Suprapubic skin (tissue), 4 donors: ENCODE data around the gene ETNK2. TPM values are rescaled to one million over a fixed set of nuclear protein-coding genes. Genes with fewer than 3 reads are reported as not detected.

Experiments
- DNase-seq, 2 donors: peaks; one replicate each; pipeline ENCODE4 v3.0.0-alpha.2; 2019; ENCODE audit warnings: low spot score in 2 of 2
- H3K27ac ChIP-seq: fragments of 200-600 bp; sonication (generic); one replicate; pipeline ENCODE4 v1.5.1; 2019
- H3K27me3 ChIP-seq: fragments of 200-600 bp; sonication (generic); one replicate; pipeline ENCODE4 v1.5.1; 2019
- H3K36me3 ChIP-seq: fragments of 200-600 bp; sonication (generic); one replicate; pipeline ENCODE4 v1.5.1; 2019
- H3K4me1 ChIP-seq: fragments of 200-600 bp; sonication (generic); one replicate; pipeline ENCODE4 v1.5.1; 2019
- H3K4me3 ChIP-seq: fragments of 200-600 bp; sonication (generic); one replicate; pipeline ENCODE4 v1.5.1; 2019; ENCODE audit warnings: mild to moderate bottlenecking
- H3K9me3 ChIP-seq: fragments of 200-600 bp; sonication (generic); one replicate; pipeline ENCODE4 v1.5.1; 2019
- EP300 ChIP-seq: sonication (generic); formaldehyde crosslinking; IDR thresholded peaks from one replicate; pipeline ENCODE4 v1.6.1; 2017; ENCODE audit warnings: antibody characterized with exemption
- POLR2A ChIP-seq, 2 donors: fragments of 450-650 bp; IDR thresholded peaks; one replicate each; pipeline ENCODE4 v1.6.1; 2017; ENCODE audit warnings: antibody characterized with exemption in 2 of 2, mild to moderate bottlenecking in 2 of 2, moderate library complexity in 2 of 2
- POLR2AphosphoS5 ChIP-seq, 3 donors: sonication (generic); formaldehyde crosslinking; IDR thresholded peaks; one replicate each; pipeline ENCODE4 v1.6.1; 2017; ENCODE audit warnings: antibody characterized with exemption in 3 of 3
- WGBS: methylation state at CpG from one replicate; pipeline ENCODE4 v1.1.5; 2018; 5-methylcytosine and 5-hydroxymethylcytosine counted together
- total RNA-seq, 4 donors: library from RNA; depleted of rRNA; stranded (reverse); fragments of >200 nt; gene quantifications; one replicate each; pipeline ENCODE4 v1.1.0, GENCODE V29; 2016
- TF ChIP-seq, protein P1 (sequence below), 2 donors: fragments of 200-600 bp in 1 of 2; fragments of 450-650 bp in 1 of 2; sonication (generic) in 1 of 2; IDR thresholded peaks; one replicate each; pipeline ENCODE4 v1.5.1; 2016 to 2019; ENCODE audit warnings: antibody characterized with exemption in 2 of 2, mild to moderate bottlenecking in 1 of 2, moderate library complexity in 1 of 2

Gene ETNK2
- total RNA-seq, 4 donors from 2014 or later: 25.5 to 47.7 (median 36.0) TPM

DNA sequence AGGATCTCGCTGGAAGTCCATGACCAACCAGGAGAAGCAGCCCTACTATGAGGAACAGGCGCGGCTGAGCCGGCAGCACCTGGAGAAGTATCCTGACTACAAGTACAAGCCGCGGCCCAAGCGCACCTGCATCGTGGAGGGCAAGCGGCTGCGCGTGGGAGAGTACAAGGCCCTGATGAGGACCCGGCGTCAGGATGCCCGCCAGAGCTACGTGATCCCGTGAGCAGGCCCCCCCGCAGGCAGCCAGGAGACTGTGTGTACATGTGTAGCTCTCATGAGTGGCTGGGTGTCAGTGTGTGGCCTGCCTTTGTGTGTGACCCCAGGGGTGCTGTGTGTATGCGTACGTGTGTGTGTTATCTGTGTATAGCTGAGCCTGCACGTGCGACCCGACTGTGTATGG lies 27.2 kb downstream of the ETNK2 start:
- H3K9me3 ChIP-seq: no peaks in the 10 kb centered on the region
- H3K27me3 ChIP-seq: no peaks in the 10 kb centered on the region
- H3K4me3 ChIP-seq: no peak overlapping the region
- TF ChIP-seq EP300 (no peak), POLR2A (IDR thresholded peaks at IDR 0.05) (no peak), POLR2AphosphoS5 (IDR thresholded peaks at IDR 0.05) (no peak)
- TF ChIP-seq, protein P1, sequence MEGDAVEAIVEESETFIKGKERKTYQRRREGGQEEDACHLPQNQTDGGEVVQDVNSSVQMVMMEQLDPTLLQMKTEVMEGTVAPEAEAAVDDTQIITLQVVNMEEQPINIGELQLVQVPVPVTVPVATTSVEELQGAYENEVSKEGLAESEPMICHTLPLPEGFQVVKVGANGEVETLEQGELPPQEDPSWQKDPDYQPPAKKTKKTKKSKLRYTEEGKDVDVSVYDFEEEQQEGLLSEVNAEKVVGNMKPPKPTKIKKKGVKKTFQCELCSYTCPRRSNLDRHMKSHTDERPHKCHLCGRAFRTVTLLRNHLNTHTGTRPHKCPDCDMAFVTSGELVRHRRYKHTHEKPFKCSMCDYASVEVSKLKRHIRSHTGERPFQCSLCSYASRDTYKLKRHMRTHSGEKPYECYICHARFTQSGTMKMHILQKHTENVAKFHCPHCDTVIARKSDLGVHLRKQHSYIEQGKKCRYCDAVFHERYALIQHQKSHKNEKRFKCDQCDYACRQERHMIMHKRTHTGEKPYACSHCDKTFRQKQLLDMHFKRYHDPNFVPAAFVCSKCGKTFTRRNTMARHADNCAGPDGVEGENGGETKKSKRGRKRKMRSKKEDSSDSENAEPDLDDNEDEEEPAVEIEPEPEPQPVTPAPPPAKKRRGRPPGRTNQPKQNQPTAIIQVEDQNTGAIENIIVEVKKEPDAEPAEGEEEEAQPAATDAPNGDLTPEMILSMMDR (IDR thresholded peaks at IDR 0.05): no peak
- 95% methylated on average over 8 of the region's 22 CpGs for WGBS
- H3K4me1 ChIP-seq: peaks cover 36% of the 10 kb centered on the region
- H3K36me3 ChIP-seq: peaks cover 56% of the 10 kb centered on the region
- no peak overlapping the region for H3K27ac ChIP-seq
- DNase-seq: no peak

DNA sequence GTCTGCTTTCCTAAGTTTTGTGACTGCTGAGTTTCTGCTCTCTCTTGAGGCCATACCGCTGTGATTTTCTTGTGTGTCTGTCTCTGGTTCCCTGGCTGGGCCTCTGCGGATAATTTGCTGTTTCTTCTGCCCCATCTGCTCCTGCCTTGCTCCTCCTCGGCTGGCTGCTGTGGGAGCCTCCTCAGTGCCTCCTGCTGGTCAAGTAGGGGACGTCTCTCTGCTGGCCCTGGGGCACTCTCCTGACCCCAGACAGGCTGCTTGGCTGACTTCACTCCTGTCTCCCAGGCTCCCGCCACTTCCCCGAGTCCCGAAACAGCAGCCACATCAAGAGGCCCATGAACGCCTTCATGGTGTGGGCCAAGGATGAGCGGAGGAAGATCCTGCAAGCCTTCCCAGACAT lies 28.5 kb downstream of the ETNK2 start:
- 84% methylated on average over 9 of the region's 9 CpGs for WGBS
- no peak overlapping the region for H3K4me3 ChIP-seq
- H3K4me1 ChIP-seq: peaks cover 24% of the 10 kb centered on the region
- peaks cover 66% of the 10 kb centered on the region for H3K36me3 ChIP-seq
- H3K27me3 ChIP-seq: no peaks in the 10 kb centered on the region
- DNase-seq: no peak
- TF ChIP-seq, protein P1 (IDR thresholded peaks at IDR 0.05): peak in 1 of 2 donors; percentile 17
- TF ChIP-seq EP300: no peak
- no peaks in the 10 kb centered on the region for H3K9me3 ChIP-seq
- H3K27ac ChIP-seq: no peak overlapping the region

DNA sequence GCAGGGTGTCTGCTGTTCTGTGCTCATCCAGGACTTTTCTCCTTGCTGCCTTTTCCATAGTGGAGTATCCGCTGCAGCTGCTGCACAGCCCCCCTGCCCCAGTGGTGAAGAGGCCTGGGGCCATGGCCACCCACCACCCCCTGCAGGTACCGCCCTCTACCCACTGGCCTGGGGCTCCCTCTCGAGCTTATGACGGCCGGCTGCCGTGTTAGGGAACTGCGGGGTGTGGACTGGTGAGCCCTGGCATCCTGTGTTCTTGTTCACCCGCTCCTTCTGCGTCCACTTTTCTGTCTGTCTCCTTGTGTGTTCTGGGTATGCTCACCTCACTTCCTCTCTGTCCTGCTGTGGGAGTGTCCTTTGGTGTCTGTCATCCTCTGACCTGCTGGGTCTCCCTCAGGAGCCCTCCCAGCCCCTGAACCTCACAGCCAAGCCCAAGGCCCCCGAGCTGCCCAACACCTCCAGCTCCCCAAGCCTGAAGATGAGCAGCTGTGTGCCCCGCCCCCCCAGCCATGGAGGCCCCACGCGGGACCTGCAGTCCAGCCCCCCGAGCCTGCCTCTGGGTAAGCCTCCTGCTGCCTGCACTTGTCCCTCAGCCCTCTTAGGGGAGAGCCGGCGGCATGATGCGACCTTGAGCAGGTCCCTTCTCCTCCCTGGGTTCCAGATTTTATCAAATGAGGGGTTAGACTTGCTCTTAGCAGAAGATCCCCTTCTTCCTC lies 29.8 kb downstream of the ETNK2 start:
- DNase-seq: no peak
- Histone ChIP-seq H3K9me3 (no peaks in the 10 kb centered on the region), H3K27ac (no peak overlapping the region), H3K36me3 (peaks cover 78% of the 10 kb centered on the region), H3K4me3 (no peak overlapping the region), H3K27me3 (no peaks in the 10 kb centered on the region), H3K4me1 (peaks cover 11% of the 10 kb centered on the region)
- no peak for TF ChIP-seq EP300
- no peak for TF ChIP-seq POLR2A (IDR thresholded peaks at IDR 0.05)
- TF ChIP-seq, protein P1 (IDR thresholded peaks at IDR 0.05): no peak
- TF ChIP-seq POLR2AphosphoS5 (IDR thresholded peaks at IDR 0.05): no peak
- 83% methylated on average over 10 of the region's 17 CpGs for WGBS

DNA sequence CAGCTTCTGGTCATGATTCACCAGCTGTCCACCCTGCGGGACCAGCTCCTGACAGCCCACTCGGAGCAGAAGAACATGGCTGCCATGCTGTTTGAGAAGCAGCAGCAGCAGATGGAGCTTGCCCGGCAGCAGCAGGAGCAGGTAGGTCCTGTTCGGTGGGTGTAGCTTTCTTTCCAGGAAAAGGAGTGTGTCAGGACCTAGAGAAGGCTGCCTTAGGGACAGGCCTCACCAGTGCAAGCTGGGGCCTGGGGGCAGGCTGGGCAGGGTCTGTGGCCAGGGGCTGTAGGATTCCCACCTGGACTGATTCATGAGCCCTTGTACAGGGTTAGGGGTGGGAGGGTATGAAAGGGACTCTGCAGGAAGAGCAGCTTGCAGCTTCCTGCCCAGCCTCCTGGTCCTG lies 35.3 kb downstream of the ETNK2 start:
- TF ChIP-seq, protein P1 (IDR thresholded peaks at IDR 0.05): no peak
- no peak for TF ChIP-seq EP300
- no peak for TF ChIP-seq POLR2AphosphoS5 (IDR thresholded peaks at IDR 0.05)
- no peak for TF ChIP-seq POLR2A (IDR thresholded peaks at IDR 0.05)
- no peak overlapping the region for H3K27ac ChIP-seq
- H3K4me1 ChIP-seq: peaks cover 20% of the 10 kb centered on the region
- H3K9me3 ChIP-seq: no peaks in the 10 kb centered on the region
- H3K4me3 ChIP-seq: no peak overlapping the region
- DNase-seq: no peak
- H3K27me3 ChIP-seq: no peaks in the 10 kb centered on the region
- H3K36me3 ChIP-seq: peaks cover 40% of the 10 kb centered on the region
- WGBS: 69% methylated on average over 4 of the region's 4 CpGs

DNA sequence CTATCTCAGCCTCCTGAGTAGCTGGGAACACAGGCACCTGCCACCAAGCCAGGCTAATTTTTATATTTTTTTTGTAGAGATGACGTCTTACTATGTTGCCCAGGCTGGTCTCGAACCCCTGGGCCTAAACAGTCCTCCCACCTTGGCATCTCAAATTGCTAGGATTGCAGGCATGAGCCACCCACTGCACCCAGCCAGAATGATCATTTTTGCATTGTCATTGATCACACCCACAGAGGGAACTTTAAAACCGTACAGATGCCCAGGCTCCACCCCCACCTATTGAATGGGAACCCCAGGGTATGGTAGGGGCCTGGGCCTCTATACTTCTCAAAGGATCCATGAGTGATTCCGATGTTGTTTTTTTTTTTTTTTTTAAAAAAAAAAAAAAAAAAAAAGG lies 36.7 kb downstream of the ETNK2 start:
- WGBS: 84% methylated on average over 4 of the region's 4 CpGs
- Histone ChIP-seq H3K4me1 (peaks cover 20% of the 10 kb centered on the region), H3K27ac (no peak overlapping the region), H3K4me3 (no peak overlapping the region), H3K9me3 (no peaks in the 10 kb centered on the region), H3K27me3 (no peaks in the 10 kb centered on the region), H3K36me3 (peaks cover 34% of the 10 kb centered on the region)
- DNase-seq: no peak
- no peak for TF ChIP-seq EP300
- TF ChIP-seq POLR2AphosphoS5 (IDR thresholded peaks at IDR 0.05): no peak
- TF ChIP-seq POLR2A (IDR thresholded peaks at IDR 0.05): no peak
- TF ChIP-seq, protein P1 (IDR thresholded peaks at IDR 0.05): no peak
